ENCODE measurements around the gene CTBP2.

GRCh38 chr10:125135771-125136035 is 24.7 kb downstream of the CTBP2 start:
- TF ChIP-seq, protein P1, sequence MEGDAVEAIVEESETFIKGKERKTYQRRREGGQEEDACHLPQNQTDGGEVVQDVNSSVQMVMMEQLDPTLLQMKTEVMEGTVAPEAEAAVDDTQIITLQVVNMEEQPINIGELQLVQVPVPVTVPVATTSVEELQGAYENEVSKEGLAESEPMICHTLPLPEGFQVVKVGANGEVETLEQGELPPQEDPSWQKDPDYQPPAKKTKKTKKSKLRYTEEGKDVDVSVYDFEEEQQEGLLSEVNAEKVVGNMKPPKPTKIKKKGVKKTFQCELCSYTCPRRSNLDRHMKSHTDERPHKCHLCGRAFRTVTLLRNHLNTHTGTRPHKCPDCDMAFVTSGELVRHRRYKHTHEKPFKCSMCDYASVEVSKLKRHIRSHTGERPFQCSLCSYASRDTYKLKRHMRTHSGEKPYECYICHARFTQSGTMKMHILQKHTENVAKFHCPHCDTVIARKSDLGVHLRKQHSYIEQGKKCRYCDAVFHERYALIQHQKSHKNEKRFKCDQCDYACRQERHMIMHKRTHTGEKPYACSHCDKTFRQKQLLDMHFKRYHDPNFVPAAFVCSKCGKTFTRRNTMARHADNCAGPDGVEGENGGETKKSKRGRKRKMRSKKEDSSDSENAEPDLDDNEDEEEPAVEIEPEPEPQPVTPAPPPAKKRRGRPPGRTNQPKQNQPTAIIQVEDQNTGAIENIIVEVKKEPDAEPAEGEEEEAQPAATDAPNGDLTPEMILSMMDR (optimal IDR thresholded peaks at IDR 0.05 in 1 of 3, IDR thresholded peaks at IDR 0.05 in 1 of 3, conservative IDR thresholded peaks at IDR 0.05 in 1 of 3; ENCODE audit: extremely low read depth in 1 of 3, insufficient read depth in 2 of 3, low read length in 3 of 3) = no peak
- no peak for TF ChIP-seq EZH2 (IDR thresholded peaks at IDR 0.05; ENCODE audit: low read length)

All from keratinocyte (primary cell).